ENCODE results near the gene MSANTD7. TPM values are rescaled to one million over a fixed set of nuclear protein-coding genes. Genes with fewer than 3 reads are reported as not detected.

MSANTD7 gene
- total and polyA plus RNA-seq, 2 donors (not counting 1 experiment from before 2014, with no cell fraction given): 6.8 to 15.2 TPM

GRCh38 chr10:14838582-14839304, 637 bp downstream of the MSANTD7 start:
- Histone ChIP-seq H3K4me1 (ENCODE audit: control insufficient read depth in 2 of 2, insufficient read depth in 2 of 2, low read length in 2 of 2) (peaks cover 16 to 17% of the 10 kb centered on the region in 2 donors), H3K36me3 (replicated peaks in 1 of 2; ENCODE audit: control extremely low read depth in 1 of 2, control insufficient read depth in 1 of 2, extremely low read depth in 1 of 2, insufficient read depth in 2 of 2, low read length in 1 of 2) (peaks cover 7 to 21% of the 10 kb centered on the region in 2 experiments), H3K4me3 (ENCODE audit: control extremely low read depth in 1 of 5, extremely low read depth in 1 of 5, insufficient read depth in 1 of 5, low read depth in 2 of 5, low read length in 4 of 5) (peak overlapping the region; percentile 57 to 99 (median 98)), H3K79me2 (ENCODE audit: control insufficient read depth, insufficient read depth, low read length) (peaks cover 46% of the 10 kb centered on the region), H3K9ac (ENCODE audit: low read length) (peak overlapping the region; percentile 93), H3K9me3 (ENCODE audit: control extremely low read depth in 1 of 3, control insufficient read depth in 2 of 3, insufficient read depth in 1 of 3, low read length in 2 of 3) (no peaks in the 10 kb centered on the region), H3K27me3 (replicated peaks in 1 of 4; ENCODE audit: control extremely low read depth in 1 of 4, control insufficient read depth in 3 of 4, insufficient read depth in 4 of 4, low read length in 3 of 4) (no peaks in the 10 kb centered on the region), H4K20me1 (ENCODE audit: control insufficient read depth, insufficient read depth, low read length, poor library complexity, severe bottlenecking) (no peaks in the 10 kb centered on the region), H3K4me2 (replicated peaks; ENCODE audit: low read depth, low read length, poor library complexity, severe bottlenecking) (peak overlapping the region; percentile 94), H3K27ac (ENCODE audit: low read length in 2 of 2) (peak overlapping the region; percentile 83 to 85), H2AFZ (ENCODE audit: insufficient read depth, low read depth, low read length, poor library complexity, severe bottlenecking) (peak overlapping the region; percentile 93)
- CTCF ChIA-PET: interaction anchor here (0.8 to 4.0 kb wide), 11 partner anchors 9 to 1052 kb away, joined by 3 to 43 read pairs (median 7); partner anchors contain the start of genes MEIG1 and SUV39H2
- no peak for ATAC-seq (ENCODE audit: low read depth)
- POLR2A ChIA-PET: interaction anchor here (1.2 to 1.6 kb wide), 4 partner anchors 88 to 301 kb away, joined by 3 to 7 read pairs (median 5); partner anchors contain the start of gene DCLRE1C
- under 1% methylated on average over 58 of the region's 60 CpGs for WGBS (ENCODE audit: insufficient coverage)
- TF ChIP-seq, protein P1, sequence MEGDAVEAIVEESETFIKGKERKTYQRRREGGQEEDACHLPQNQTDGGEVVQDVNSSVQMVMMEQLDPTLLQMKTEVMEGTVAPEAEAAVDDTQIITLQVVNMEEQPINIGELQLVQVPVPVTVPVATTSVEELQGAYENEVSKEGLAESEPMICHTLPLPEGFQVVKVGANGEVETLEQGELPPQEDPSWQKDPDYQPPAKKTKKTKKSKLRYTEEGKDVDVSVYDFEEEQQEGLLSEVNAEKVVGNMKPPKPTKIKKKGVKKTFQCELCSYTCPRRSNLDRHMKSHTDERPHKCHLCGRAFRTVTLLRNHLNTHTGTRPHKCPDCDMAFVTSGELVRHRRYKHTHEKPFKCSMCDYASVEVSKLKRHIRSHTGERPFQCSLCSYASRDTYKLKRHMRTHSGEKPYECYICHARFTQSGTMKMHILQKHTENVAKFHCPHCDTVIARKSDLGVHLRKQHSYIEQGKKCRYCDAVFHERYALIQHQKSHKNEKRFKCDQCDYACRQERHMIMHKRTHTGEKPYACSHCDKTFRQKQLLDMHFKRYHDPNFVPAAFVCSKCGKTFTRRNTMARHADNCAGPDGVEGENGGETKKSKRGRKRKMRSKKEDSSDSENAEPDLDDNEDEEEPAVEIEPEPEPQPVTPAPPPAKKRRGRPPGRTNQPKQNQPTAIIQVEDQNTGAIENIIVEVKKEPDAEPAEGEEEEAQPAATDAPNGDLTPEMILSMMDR (IDR thresholded peaks at IDR 0.05): no peak
- TF ChIP-seq EZH2 (IDR thresholded peaks at IDR 0.05; ENCODE audit: borderline replicate concordance, insufficient read depth, low read depth, low read length, poor library complexity, severe bottlenecking): no peak
- Mint-ChIP-seq H3K4me1 (peaks cover 20% of the 10 kb centered on the region), H3K9me3 (ENCODE audit: insufficient read depth) (no peaks in the 10 kb centered on the region), H3K27ac (peak overlapping the region; percentile 98), H3K27me3 (no peaks in the 10 kb centered on the region), H3K4me3 (peak overlapping the region; percentile 98)
- peak; percentile 50 for DNase-seq
- intact Hi-C loops (cut with micrococcal nuclease): loop anchor here (1.0 to 5.0 kb wide), 9 partner anchors 40 to 1252 kb away; partner anchors contain the start of genes MEIG1, PRPF18, RPP38 and SUV39H2

DNA sequence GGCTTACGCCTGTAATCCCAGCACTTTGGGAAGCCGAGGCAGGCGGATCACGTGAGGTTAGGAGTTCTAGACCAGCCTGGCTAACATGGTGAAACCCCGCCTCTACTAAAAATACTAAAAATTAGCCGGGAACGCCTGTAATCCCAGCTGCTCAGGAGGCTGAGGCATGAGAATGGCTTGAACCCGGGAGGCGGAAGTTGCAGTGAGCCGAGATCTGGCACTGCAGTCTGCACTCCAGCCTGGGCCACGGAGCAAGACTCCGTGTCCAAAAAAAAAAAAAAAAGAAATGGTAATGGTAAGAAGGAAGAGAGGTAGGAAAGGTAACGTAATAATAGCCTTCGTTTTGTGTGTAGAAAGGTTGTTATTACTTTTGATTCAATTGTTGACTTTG, 1.2 kb downstream of the MSANTD7 start:
- POLR2A ChIA-PET: no interaction called here
- peak overlapping the region; percentile 84 for H3K27ac Mint-ChIP-seq
- CTCF ChIA-PET: interaction anchor here (4.0 kb wide), 1 partner anchor 133 kb away, joined by 23 read pairs; no protein-coding TSS in a partner anchor
- H3K27me3 Mint-ChIP-seq: no peaks in the 10 kb centered on the region
- Histone ChIP-seq H3K27me3 (replicated peaks in 1 of 4; ENCODE audit: control extremely low read depth in 1 of 4, control insufficient read depth in 3 of 4, insufficient read depth in 4 of 4, low read length in 3 of 4) (no peaks in the 10 kb centered on the region), H3K9ac (ENCODE audit: low read length) (peak overlapping the region; percentile 93), H3K4me3 (ENCODE audit: control extremely low read depth in 1 of 5, extremely low read depth in 1 of 5, insufficient read depth in 1 of 5, low read depth in 2 of 5, low read length in 4 of 5) (peak overlapping the region; percentile 57 to 99 (median 98)), H4K20me1 (ENCODE audit: control insufficient read depth, insufficient read depth, low read length, poor library complexity, severe bottlenecking) (no peaks in the 10 kb centered on the region), H3K79me2 (ENCODE audit: control insufficient read depth, insufficient read depth, low read length) (peaks cover 46% of the 10 kb centered on the region), H3K4me2 (replicated peaks; ENCODE audit: low read depth, low read length, poor library complexity, severe bottlenecking) (peak overlapping the region; percentile 94), H3K27ac (ENCODE audit: low read length in 2 of 2) (no peak overlapping the region), H3K36me3 (replicated peaks in 1 of 2; ENCODE audit: control extremely low read depth in 1 of 2, control insufficient read depth in 1 of 2, extremely low read depth in 1 of 2, insufficient read depth in 2 of 2, low read length in 1 of 2) (peaks cover 10 to 27% of the 10 kb centered on the region in 2 experiments), H3K4me1 (ENCODE audit: control insufficient read depth in 2 of 2, insufficient read depth in 2 of 2, low read length in 2 of 2) (peaks cover 16 to 17% of the 10 kb centered on the region in 2 donors), H2AFZ (ENCODE audit: insufficient read depth, low read depth, low read length, poor library complexity, severe bottlenecking) (peak overlapping the region; percentile 93), H3K9me3 (ENCODE audit: control extremely low read depth in 1 of 3, control insufficient read depth in 2 of 3, insufficient read depth in 1 of 3, low read length in 2 of 3) (no peaks in the 10 kb centered on the region)
- H3K4me3 Mint-ChIP-seq: peak overlapping the region; percentile 98
- no peaks in the 10 kb centered on the region for H3K9me3 Mint-ChIP-seq (ENCODE audit: insufficient read depth)
- 38% methylated on average over 10 of the region's 14 CpGs for WGBS (ENCODE audit: insufficient coverage)
- DNase-seq (no peak), ATAC-seq (ENCODE audit: low read depth) (no peak)
- TF ChIP-seq, protein P1 (IDR thresholded peaks at IDR 0.05): no peak
- no peak for TF ChIP-seq EZH2 (IDR thresholded peaks at IDR 0.05; ENCODE audit: borderline replicate concordance, insufficient read depth, low read depth, low read length, poor library complexity, severe bottlenecking)
- peaks cover 20% of the 10 kb centered on the region for H3K4me1 Mint-ChIP-seq
- intact Hi-C loops (cut with micrococcal nuclease): loop anchor here (2.0 to 5.0 kb wide), 5 partner anchors 87 to 1252 kb away; partner anchors contain the start of genes MEIG1, PRPF18 and RPP38

Measured in B cell (primary cell).